ENCODE results near the gene SMPDL3A.

GRCh38 chr6:122755901-122756300 lies 33.2 kb upstream of the SMPDL3A start:
- TF ChIP-seq POLR2A (IDR thresholded peaks at IDR 0.05; ENCODE audit: low read depth, low read length) (no peak), POLR2AphosphoS5 (IDR thresholded peaks at IDR 0.05; ENCODE audit: low read depth, low read length) (no peak), POU2F2 (IDR thresholded peaks at IDR 0.05; ENCODE audit: low read depth, low read length) (no peak), SPI1 (IDR thresholded peaks at IDR 0.05; ENCODE audit: low read depth, low read length) (no peak)
